NCI-H524 (cell line): ENCODE data around the gene GNPDA2.
"Not testable (repeated sequence)": the region's sequence is repeated elsewhere in the genome, so short reads cannot be mapped to it uniquely, and the experiment has no call there.

Experiments
- DNase-seq, 2 experiments: peaks; one replicate each; lab custom pipeline; 2025; lab: John Stamatoyannopoulos, UW

Gene GNPDA2

GRCh38 chr4:44726038-44726871 lies at the start of gene GNPDA2:
Gene GNPDA2, minus strand, starts transcription at chr4:44726556. Its CDS starts 4,349 bp downstream, at chr4:44722207.
- peak; percentile 88 to 95 for DNase-seq

DNA sequence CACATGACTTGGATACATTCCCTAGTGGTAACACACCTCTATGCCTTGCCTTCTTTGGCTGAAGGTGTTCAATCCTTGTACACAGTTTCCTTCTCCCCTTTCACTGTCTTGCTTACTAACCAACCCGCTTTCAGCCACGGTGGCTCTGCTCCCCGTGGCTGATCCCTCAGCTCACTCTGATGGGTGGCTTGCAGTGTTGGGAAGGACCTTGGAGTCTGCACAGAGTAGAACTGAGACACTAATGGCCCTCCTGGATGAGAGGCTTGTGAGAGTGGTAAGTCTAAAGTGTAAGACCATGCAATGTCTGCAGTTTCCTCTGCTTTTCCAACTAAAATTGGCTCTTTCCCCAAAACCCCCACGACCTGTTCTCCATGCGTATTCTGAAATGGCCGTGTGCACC lies 46.0 kb upstream of the GNPDA2 start:
- DNase-seq: no peak

- DNase-seq: no peak
Measured at GRCh38 chr4:44771789-44772188, 45.4 kb upstream of the GNPDA2 start.

- no peak for DNase-seq
Measured at GRCh38 chr4:44766453-44766852, 40.1 kb upstream of the GNPDA2 start.

DNA sequence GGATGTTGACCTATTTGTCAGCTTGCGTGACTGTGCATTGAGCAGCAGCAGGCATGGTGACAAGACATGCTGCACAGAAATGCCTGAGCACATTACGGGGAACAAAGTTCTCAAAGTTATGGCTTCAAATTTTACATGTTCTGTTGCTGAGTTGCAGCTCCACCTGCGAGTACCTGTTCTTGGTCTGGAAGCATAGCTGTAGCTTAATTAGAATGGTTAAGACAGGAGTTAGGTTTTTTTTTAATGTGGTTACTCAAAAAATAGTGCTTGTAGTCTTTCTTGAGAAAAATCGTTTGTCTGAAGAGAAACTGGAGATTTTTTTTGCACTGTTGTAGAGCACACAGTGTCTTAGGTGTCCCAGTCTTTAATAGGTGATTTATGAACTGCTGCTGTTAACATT lies 38.8 kb upstream of the GNPDA2 start:
- DNase-seq: no peak

- no peak for DNase-seq
Measured at GRCh38 chr4:44761306-44761705, 35.0 kb upstream of the GNPDA2 start.

DNA sequence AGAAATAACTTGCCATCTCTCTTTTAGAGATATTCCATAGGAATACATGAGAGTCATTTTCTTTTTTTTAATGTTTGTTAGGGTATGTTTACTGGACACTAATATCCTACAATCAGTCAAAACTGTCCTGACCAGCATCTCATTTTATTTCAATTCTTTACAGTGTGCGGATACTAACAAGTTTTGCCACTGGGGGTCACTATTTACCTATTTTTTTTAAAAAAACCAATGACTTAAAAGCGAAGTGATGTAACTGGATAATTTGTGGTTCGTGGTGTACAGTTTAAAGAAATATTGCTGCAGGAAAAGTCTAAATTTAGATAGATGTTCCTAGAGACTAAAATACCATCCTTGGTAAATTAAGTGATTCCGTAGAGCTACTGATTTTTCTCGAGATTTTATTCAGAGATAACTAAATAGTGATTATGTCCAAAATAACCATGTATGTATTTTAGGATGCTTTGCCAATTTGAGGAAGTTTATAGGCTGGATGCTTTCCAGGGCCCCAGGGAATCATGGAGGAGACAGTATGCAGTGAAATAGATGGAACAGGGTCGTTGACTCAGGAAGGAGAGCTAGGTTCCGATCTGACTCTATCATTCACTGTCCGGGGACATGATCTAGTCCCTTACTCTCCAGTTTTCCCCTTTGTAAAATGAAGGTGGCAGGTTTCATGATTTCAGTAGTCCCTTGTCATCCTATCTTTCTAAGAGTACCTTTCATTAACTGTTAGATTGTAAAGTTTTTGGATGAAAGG lies 34.0 kb upstream of the GNPDA2 start:
- DNase-seq: peak in 1 of 2 experiments; percentile 56

GRCh38 chr4:44756559-44756958 lies 30.2 kb upstream of the GNPDA2 start:
- DNase-seq: no peak

DNA sequence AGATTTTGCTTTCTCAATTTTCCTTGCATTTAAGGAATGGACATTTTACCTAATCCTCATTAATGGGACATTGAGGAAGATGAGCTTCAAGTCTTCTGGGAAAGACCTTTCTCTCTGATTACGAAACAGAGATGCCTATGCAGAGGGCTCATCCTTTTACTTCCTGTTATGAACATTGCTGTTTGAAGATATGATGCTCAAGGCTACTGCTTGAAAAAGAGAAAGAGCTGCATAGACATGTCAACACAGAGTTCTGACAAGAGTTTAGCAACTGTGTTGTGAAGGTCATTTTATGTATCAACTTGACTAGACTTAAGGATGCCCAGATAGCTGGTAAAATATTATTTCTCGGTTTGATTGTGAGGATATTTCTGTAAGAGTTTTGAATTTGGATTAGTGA lies 13.8 kb upstream of the GNPDA2 start:
- DNase-seq: no peak

- DNase-seq: peak in 1 of 2 experiments; percentile 35
Measured at GRCh38 chr4:44738615-44739014, 12.3 kb upstream of the GNPDA2 start.

DNA sequence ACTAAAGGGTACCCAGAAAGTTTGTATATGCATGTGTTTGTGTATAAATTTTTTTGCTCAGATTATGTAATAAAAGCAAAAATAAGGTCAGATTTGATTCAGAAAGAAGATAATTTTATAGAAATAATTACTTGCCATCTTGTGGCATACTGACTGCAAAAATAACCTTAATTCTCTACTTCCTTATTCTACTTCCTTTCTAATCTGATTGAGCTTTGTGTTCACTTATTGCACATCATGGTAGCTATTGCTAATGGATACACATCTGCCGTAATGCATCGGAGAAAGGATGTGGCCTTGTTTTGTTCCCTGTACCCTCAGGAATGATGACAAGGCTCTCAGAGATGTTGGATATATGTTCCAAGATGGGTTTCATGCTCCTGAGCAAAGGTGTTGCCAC lies 10.5 kb upstream of the GNPDA2 start:
- DNase-seq: no peak

DNA sequence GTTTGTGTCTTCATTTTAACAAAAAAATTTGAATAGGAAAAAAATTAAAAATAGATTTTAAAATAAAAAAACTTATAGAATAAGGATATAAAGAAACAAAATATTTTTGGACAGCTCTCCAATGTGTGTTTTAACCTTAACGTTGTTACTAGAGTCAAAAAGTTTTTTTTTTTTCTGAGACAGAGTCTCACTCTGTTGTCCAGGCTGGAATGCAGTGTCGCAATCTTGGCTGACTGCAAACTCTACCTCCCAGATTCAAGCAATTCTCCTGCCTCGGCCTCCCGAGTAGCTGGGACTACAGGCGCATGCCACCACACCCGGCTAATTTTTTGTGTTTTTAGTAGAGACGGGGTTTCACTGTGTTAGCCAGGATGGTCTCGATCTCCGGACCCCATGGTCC lies 2.3 kb upstream of the GNPDA2 start:
- not testable (repeated sequence) for DNase-seq

- DNase-seq: no peak
Measured at GRCh38 chr4:44727471-44727870, 1.1 kb upstream of the GNPDA2 start.

DNA sequence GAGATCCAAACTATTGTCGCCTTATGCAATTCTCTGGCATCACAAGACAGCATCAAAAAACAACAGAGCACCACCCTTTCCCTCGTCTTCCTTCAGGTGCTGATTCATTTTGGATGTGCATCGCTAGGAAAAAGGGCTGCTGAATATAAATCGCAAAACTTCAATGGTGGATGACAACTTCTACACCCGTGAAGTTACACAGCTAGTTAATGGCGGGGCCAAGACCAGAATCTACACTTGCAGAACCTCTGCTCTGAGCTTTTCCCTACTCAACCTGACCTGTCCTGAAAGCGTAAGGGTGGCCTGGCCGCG lies 674 bp downstream of the GNPDA2 start:
- DNase-seq: no peak

DNA sequence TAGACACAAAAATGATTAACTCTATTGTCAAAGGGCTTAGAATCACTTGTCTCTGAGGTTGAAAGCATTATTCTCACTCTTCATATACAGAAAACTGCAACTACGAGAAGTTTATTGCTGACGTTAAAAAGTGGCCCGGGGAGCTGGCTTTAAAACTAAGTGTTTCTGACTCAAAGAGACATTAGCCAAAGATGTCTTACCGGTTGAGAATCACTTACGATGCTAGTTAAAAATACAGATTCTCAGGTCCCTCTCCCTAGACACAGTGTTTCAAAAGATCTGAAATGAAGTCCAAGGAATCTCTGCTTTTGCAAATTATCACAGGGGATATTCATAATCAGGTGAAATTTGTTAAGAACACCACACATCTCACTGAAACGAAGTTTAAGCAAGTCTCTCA lies 1.2 kb downstream of the GNPDA2 start:
- DNase-seq: no peak

GRCh38 chr4:44722001-44722400 lies 4.4 kb downstream of the GNPDA2 start:
- DNase-seq: no peak

DNA sequence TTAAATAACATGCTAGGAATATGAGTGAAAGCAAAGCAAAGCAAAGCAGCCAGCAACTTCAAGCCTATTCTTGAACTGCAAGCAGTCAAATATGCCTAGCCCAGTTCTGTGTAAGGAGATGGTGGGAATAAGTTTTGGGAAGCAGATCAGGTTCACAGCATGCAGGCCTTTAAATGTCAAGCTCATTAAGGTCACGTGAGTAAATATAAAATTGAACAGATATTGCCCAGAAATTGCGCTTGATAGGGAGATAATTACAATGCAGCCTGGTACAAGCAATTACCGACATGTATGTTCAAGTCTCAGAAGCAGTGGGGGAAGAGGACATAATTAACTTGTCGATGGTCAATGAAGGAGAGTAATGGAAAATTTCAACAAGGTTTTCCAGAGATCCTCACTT lies 6.0 kb downstream of the GNPDA2 start:
- no peak for DNase-seq

DNA sequence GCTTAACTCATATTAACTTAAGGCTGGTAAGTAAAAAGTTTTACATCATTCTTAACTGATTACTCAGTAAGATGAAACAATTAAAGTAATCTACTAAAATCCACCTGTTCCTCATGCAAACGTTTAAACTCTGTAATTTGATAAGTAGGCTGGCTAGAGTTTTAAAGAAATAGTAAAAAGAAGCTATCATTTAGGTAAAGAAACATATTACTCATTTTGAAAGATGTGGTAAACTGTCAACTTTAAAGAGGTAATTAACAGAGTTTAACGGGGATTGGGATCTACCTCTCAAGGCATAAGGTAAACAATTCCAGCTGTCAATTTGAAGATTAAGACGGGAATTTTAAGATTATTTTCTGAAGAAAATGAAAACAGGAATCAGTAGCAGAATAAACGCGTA lies 9.8 kb downstream of the GNPDA2 start:
- peak in 1 of 2 experiments; percentile 35 for DNase-seq

DNA sequence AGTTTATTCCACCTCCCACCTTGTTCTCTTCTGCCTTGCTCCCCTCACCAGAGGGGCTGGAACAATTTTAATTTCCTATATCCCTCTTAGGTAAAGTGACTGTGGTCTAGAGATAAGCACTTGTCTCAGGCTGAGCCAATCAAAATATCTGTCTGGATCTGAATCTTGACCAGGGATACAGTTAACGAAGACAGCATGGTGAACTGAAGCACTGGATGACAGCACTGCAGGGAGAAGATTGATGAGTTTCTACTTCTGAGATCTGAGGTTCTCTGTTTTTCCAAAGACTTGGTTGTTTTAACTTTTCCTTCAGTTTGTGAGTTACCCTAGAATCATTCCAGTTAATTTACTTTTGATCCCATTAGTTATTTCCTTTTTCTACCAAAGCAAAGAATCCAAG lies 13.2 kb downstream of the GNPDA2 start:
- no peak for DNase-seq

GRCh38 chr4:44704673-44705072 lies 21.7 kb downstream of the GNPDA2 start:
- no peak for DNase-seq

DNA sequence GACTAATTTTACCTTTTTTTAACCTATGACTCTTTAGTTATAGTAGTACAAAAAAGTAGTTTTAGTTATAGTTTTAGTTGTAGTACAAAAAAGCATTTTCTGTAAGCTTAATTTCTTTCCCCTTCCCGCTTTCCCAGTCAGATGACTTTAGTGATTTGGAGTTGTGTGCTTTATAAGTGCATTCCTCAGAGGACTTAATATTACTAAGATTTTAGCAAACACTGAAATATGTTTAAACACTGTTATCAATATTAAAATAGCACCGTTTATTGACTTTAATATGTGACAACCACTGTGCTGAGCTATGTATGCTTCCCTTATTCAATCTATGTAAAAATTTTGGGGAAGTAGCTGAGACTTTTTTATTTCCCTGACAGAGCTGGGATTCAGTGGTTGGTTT lies 25.3 kb downstream of the GNPDA2 start:
- DNase-seq: no peak

DNA sequence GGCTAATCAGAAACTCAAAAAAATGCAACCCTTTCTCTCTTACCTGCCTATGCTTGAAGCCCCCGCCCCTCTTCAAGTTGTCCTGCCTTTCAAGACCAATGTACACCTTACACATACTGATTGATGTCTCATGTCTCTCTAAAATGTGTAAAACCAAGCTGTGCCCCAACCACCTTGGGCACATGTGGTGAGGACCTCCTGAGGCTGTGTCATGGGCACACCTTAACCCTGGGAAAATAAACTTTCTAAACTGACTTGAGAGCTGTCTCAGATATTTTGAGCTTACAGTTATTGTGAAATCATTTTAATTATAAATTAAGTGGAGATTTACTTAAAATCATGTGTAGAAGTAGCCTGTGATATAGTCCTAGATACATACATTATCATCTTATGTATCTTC lies 25.9 kb downstream of the GNPDA2 start:
- no peak for DNase-seq

GRCh38 chr4:44684648-44685047 lies 41.7 kb downstream of the GNPDA2 start:
- no peak for DNase-seq

- no peak for DNase-seq
Measured at GRCh38 chr4:44679060-44679459, 47.3 kb downstream of the GNPDA2 start.
